PC-9 (cell line): ENCODE data around the gene KCNK17.

Experiments
- CTCF ChIP-seq: fragments of 200-600 bp; sonication (generic); conservative IDR thresholded peaks from 2 replicates; pipeline ENCODE4 v1.6.1; 2017; ENCODE audit warnings: mixed run types, antibody characterized with exemption, mild to moderate bottlenecking, moderate library complexity
- EZH2 ChIP-seq: fragments of 200-600 bp; sonication (generic); IDR thresholded peaks from 2 replicates; pipeline ENCODE4 v1.8.0; 2017; ENCODE audit warnings: antibody characterized with exemption, low read depth

- TF ChIP-seq CTCF, result no peak
- no peak for TF ChIP-seq EZH2
Observed at GRCh38 chr6:39321761-39322160, 7.5 kb upstream of the KCNK17 start.
